ELR (cell line): ENCODE data around the gene SORCS2.

ENCODE experiments used
- DNase-seq: peaks from one replicate; pipeline ENCODE4 v3.0.0-alpha.2; 2015; ENCODE audit warnings: low read depth

Gene SORCS2

GRCh38 chr4:7668826-7669225 is 476.5 kb downstream of the SORCS2 start:
- no peak for DNase-seq

GRCh38 chr4:7672601-7673000 is 480.3 kb downstream of the SORCS2 start:
- no peak for DNase-seq

- no peak for DNase-seq
These were observed 480.8 kb downstream of the SORCS2 start for GRCh38 chr4:7673121-7673520.

DNA sequence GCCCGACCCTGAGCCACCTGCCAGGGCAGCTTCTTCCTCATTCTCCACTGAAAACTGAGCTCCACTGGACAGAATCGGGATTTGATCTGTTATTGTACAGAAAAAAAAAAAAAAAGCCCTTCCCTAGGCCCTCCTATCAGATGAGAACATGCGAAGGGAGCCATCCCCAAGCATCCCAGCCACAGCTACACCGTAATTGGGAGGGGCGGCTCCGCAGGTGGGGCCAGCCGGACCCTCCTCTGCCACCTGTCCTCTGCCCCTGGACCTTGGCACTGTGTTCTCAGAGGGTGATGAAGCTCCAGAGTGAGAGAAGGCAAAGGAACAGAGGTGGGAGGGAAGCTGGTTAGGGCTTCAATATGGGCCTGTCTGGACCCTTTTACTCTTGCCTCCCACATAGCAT is 482.4 kb downstream of the SORCS2 start:
- no peak for DNase-seq

DNA sequence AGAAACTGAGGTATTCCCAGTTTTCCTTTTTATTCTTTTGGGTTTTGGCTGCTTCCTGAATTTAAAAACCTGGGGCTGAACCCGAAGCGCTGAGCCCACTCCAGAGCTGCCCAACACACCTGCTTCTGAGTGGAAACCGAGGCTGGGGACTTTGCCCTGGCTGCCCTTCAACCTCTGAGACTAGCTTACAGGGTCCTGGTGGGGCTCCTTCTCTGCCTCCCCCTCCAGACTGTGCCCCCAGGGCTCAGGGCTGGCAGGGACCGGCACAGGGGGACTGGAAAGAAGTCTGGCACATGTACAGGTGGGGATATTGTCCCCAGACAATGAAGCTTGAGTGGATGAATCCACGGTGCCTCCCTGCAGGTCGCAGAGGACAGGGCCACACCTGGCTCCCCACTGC is 482.8 kb downstream of the SORCS2 start:
- DNase-seq: no peak

- no peak for DNase-seq
These were observed 483.4 kb downstream of the SORCS2 start for GRCh38 chr4:7675612-7676320.

DNA sequence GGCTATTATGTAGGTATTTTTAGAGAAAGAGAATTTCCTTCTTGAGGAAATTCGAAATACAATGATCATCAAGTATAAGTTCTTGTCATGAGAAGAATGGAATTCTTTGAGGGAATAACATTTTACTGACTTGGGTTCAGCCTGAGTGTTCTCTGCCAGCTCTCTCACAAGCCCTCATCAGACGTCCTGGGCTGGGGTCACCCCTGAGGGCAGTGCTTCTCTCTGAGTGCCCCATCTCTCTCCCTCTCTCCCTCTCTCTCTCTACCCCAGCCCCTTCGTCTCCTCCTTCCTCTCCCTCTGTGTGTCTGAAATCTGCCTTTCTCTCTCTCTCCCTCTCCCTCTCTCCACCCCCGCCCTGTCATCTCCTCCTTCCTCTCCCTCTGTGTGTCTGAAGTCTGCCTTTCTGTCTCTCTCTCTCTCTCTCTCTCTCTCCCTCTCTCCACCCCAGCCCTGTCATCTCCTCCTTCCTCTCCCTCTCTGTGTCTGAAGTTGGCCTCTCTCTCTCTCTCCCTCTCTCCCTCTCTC is 484.1 kb downstream of the SORCS2 start:
- DNase-seq: no peak

GRCh38 chr4:7677086-7677485 is 484.7 kb downstream of the SORCS2 start:
- DNase-seq: no peak

- DNase-seq: no peak
These were observed 485.5 kb downstream of the SORCS2 start for GRCh38 chr4:7677799-7678301.

GRCh38 chr4:7678318-7678852 is 486.0 kb downstream of the SORCS2 start:
- DNase-seq: no peak

- DNase-seq: no peak
These were observed 487.2 kb downstream of the SORCS2 start for GRCh38 chr4:7679406-7680040.

DNA sequence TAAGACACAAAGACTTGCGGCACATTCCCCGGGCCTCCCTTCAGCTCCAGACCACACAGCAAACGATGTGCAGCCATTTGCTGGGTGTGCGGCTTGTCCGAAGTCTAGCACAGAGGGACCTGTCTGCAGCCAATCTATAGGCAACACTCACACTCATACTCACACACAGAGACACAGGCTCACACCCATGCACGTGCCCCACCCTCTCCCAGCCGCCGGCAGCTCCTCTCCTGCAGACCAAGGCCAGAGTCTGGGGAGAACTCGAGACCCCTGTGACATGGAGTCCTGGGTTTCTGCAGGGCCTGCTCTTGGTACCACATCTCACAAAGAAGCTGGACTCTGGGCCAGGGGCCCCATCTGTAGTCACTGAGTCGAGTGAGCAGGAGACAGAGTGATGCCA is 487.8 kb downstream of the SORCS2 start:
- DNase-seq: no peak

DNA sequence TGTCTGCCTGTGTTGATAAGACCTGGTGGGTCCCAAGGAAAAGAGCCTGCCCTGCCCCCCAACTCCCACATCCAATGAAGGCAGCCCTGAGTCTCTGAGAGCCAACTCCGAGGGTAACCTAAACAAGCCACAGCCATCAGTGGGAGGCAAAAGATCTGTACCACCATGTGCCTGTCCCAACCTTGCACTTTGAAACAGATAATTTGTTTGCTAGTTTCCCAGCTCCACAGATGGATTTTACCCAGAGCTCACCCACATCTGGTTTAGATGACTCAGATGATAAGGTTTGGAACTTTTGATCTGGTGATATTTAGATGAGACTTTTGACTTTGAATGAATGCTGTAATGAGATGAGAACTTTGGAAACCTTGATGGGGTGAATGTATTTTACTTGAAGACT is 488.4 kb downstream of the SORCS2 start:
- DNase-seq: no peak

GRCh38 chr4:7683126-7683703 is 490.9 kb downstream of the SORCS2 start:
- DNase-seq: no peak

- no peak for DNase-seq
These were observed 492.0 kb downstream of the SORCS2 start for GRCh38 chr4:7684294-7684693.

GRCh38 chr4:7686070-7686870 is 493.9 kb downstream of the SORCS2 start:
- no peak for DNase-seq

GRCh38 chr4:7687006-7687405 is 494.7 kb downstream of the SORCS2 start:
- DNase-seq: no peak

- no peak for DNase-seq
These were observed 495.5 kb downstream of the SORCS2 start for GRCh38 chr4:7687796-7688195.

DNA sequence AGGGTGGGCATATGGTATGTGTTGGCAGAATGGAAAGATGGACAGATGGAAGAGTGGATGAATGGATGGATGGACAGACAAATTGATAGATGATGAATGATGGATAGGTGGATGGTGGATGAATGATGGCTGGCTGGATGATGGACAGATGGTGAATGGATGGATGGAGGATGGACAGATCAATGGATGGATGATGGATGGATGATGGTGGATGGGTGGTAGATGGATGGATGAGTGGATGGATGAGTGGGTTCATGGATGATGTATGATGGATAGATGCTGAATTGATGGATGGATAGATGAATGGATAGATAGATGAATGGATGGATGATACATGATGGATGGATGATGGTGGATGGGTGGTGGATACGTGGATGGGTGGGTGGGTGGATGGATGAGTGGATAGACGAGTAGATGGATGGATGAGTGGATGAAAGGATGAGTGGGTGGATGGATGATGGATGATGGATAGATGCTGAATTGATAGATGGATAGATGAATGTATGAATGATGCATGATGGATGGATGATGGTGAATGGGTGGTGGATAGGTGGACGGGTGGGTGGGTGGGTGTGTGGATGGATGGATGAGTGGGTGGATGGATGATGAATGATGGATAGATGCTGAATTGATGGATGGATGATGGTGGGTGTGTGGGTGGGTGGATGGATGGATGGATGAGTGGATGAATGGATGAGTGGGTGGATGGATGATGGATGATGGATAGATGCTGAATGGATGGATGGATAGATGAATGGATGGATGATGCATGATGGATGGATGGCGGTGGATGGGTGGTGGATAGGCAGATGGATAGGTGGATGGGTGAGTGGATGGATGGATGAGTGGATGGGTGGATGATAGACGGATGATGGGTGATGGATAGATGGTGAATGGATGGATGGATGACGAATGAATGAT is 497.7 kb downstream of the SORCS2 start:
- DNase-seq: no peak

- DNase-seq: no peak
These were observed 498.7 kb downstream of the SORCS2 start for GRCh38 chr4:7691061-7691460.

DNA sequence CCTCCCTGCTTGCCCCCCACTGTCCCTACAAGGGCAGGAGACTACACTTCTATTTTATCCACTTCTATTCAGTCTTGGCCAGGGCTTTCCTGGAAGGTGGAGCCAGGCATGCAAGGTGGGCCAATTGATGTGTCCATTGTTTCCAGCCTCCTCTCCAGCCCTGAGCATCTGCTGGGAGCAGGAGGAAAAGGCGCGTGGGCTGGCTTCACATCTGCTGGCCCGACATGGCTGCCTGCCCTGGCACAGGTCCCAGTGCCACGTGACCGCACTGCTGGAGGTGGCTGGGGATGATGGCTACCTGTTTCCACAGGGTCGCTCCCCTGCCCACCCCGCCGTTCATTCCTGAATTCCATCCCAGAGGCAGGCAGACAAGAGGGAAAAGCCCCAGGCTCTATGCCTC is 499.6 kb downstream of the SORCS2 start:
- DNase-seq: no peak
